KOPT-K1 (cell line): ENCODE measurements around the gene PHACTR4.
A peak's percentile ranks its signal among the peaks of the same experiment; 100 is the strongest.
"Not testable (repeated sequence)": the region's sequence is repeated elsewhere in the genome, so short reads cannot be mapped to it uniquely, and the experiment has no call there.

ENCODE experiments used
- H3K27ac ChIP-seq: fragments of 200-600 bp; sonication (generic); 2 replicates; pipeline ENCODE4 v1.5.1; 2016; ENCODE audit warnings: antibody characterized with exemption, mild to moderate bottlenecking, low read depth, low read length; ENCODE audit not compliant: poor library complexity, severe bottlenecking
- H3K36me3 ChIP-seq: fragments of 200-600 bp; sonication (generic); 2 replicates; pipeline ENCODE4 v1.5.1; 2017; ENCODE audit warnings: antibody characterized with exemption, mild to moderate bottlenecking, low read length, moderate library complexity; ENCODE audit not compliant: insufficient read depth
- H3K9me3 ChIP-seq: fragments of 200-600 bp; sonication (generic); 2 replicates; pipeline ENCODE4 v1.5.1; 2017; ENCODE audit warnings: antibody characterized with exemption, low read length, mild to moderate bottlenecking; ENCODE audit not compliant: insufficient read depth, poor library complexity, severe bottlenecking

PHACTR4 gene

DNA sequence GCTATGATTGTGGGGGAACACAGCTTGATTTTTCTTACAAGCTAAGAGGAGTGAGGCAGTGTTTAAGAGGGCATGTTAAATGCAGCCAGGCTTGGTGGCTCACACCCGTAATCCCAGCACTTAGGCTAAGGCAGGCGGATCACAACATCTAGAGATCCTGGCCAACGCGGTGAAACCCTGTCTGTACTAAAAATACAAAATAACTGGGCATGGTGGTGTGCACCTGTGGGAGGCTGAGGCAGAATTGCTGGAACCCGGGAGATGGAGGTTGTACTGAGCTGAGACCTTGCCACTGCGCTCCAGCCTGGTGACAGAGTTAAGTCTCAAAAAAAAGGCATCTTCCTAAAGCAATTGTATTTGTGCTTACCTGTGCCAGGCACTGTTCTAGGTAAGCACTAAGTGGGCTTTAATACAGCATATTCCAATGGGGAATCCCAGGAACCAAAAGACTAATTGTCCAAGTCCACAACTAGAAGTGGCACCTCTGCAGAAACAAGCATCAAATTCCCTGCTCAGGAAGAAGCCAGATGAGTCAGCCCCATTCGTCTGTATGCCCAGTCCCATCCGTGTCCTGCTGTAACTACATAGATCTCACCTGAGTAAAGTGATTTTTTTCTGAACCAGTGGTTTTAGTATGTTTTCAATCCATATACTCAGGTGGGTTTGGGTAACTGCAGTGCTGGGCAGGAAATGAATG, 140.9 kb downstream of the PHACTR4 start:
- Histone ChIP-seq H3K36me3 (peaks cover 80% of the 10 kb centered on the region), H3K27ac (peak overlapping the region; percentile 83)

GRCh38 chr1:28510970-28511440, 141.5 kb downstream of the PHACTR4 start:
- Histone ChIP-seq H3K36me3 (peaks cover 80% of the 10 kb centered on the region), H3K27ac (peak overlapping the region; percentile 83), H3K9me3 (no peaks in the 10 kb centered on the region)

More for the DNA sequence above, 140.9 kb downstream of the PHACTR4 start:
- no peaks in the 10 kb centered on the region for H3K9me3 ChIP-seq

GRCh38 chr1:28512058-28512611, 142.6 kb downstream of the PHACTR4 start:
- no peak overlapping the region for H3K27ac ChIP-seq
- no peaks in the 10 kb centered on the region for H3K9me3 ChIP-seq
- peaks cover 69% of the 10 kb centered on the region for H3K36me3 ChIP-seq

DNA sequence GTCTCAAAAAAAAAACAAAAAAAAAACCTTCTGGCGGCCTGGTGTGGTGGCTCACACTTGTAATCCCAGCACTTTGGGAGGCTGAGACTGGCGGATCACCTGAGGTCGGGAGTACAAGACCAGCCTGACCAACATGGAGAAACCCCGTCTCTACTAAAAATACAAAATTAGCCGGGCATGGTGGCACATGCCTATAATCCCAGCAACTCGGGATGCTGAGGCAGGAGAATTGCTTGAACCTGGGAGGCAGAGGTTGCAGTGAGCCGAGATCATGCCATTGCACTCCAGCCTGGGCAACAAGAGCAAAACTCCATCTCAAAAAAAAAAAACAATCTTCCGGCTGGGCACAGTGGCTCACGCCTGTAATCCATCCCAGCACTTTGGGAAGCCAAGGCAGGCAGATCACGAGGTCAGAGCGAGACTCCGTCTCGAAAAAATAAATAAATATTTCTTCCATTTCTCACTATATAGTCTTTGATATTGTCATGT, 144.9 kb downstream of the PHACTR4 start:
- peaks cover 46% of the 10 kb centered on the region for H3K36me3 ChIP-seq
- H3K27ac ChIP-seq, H3K9me3 ChIP-seq: not testable (repeated sequence)

DNA sequence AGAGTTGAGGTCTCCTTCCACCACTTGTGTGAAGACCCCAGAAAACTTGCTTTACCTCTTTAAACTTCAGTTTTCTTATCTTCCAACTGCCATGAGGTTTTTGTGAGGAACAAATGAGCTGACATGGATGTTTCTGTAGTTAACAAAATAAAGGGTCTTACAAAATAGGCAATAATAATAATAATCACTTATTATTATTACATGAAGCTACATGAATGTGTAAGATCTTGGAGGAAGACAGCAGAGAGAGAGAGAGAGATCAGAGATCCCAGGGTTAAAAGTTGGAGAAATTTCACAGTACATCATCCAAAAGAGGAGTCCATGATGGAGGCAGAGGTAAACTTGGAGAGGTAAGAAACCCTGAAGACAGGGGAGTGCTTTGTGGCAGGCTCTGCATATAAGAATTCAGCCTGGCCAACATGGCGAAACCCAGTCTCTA, 147.0 kb downstream of the PHACTR4 start:
- Histone ChIP-seq H3K36me3 (peaks cover 42% of the 10 kb centered on the region), H3K27ac (no peak overlapping the region), H3K9me3 (no peaks in the 10 kb centered on the region)

DNA sequence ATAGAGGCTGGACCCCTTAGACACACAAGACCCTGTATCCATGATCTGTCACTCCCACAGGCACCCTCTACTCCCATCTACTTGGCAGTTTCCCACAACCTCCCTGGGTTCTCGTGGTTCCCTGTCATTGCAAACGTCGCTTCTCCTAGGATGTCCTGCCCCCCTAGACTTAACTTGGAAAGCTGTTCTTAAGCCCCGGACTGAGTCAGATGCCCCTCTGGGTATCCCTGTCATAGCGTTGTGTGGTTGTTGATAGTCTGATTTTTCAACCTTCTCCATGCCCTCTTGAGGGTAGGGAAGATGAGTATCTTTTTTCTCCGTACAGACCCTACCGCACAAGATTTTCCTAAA, 148.1 kb downstream of the PHACTR4 start:
- Histone ChIP-seq H3K36me3 (peaks cover 41% of the 10 kb centered on the region), H3K9me3 (no peaks in the 10 kb centered on the region), H3K27ac (peak overlapping the region; percentile 82)

DNA sequence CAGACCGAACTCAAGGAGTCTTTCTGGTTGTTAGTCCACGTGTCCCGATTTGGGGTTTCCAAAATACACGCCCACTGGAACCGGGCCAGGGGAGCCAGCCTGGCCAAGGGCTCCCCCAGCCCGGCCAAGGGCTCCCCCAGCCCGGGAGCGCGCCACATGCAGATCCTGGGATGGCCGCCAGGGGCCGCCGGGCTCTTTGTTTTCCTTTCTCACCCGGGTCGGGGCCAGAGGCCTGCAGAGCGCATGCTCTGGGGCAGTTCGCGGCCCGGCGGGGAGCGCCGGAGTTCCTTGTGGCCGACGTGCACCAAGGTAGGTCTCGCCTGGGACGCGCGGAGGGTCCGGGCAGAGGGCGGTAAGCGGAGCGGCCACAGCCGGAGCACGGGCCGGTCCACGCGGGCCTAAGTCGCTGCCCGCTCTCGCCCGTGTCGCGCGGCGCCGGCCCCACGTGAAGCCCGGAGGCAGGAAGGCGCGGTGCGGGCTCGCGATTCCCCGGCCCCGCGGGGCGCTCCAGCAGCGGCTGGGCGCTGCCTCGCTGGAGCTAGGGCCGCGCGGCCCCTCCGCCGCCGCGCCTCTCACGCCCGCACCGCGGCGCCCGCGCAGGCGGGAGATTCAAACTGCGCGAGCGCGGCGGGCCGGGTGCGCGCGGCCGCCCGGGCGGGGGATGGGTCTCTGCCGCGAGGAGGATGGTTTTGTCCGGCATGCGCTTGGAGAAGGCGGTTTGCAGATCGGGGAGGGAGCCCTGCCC, 148.6 kb downstream of the PHACTR4 start:
- Histone ChIP-seq H3K27ac (peak overlapping the region; percentile 82), H3K36me3 (peaks cover 36% of the 10 kb centered on the region), H3K9me3 (no peaks in the 10 kb centered on the region)

DNA sequence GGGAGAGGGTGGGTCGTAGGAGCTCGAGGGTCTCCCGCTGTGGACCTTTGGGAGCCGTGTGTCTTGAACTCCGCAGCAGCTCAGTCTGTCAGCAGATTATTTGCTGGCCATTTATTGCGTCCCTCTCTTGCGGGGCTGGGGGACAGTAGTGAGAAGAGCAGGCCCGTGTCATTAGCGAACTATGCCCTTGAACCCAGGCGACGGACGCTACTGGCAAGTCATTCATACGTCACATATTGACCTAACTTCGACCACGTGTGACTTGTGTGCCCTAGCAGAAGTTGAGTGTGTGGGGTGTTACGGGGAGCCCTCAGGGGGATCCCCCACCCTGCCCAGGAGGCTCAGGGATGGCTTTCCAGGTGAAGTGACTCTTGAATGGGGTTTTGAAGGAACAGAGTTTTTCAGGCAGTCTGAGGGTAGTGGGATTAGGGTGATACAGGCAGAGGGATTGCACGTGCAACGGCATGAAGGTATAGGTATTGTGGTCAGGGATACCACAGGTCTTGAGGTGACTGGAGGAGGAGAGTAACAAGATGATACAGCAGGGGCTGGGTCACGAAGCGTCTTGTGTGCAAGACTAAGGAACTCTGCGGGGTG, 149.3 kb downstream of the PHACTR4 start:
- Histone ChIP-seq H3K27ac (peak overlapping the region; percentile 82), H3K9me3 (no peaks in the 10 kb centered on the region), H3K36me3 (peaks cover 36% of the 10 kb centered on the region)

DNA sequence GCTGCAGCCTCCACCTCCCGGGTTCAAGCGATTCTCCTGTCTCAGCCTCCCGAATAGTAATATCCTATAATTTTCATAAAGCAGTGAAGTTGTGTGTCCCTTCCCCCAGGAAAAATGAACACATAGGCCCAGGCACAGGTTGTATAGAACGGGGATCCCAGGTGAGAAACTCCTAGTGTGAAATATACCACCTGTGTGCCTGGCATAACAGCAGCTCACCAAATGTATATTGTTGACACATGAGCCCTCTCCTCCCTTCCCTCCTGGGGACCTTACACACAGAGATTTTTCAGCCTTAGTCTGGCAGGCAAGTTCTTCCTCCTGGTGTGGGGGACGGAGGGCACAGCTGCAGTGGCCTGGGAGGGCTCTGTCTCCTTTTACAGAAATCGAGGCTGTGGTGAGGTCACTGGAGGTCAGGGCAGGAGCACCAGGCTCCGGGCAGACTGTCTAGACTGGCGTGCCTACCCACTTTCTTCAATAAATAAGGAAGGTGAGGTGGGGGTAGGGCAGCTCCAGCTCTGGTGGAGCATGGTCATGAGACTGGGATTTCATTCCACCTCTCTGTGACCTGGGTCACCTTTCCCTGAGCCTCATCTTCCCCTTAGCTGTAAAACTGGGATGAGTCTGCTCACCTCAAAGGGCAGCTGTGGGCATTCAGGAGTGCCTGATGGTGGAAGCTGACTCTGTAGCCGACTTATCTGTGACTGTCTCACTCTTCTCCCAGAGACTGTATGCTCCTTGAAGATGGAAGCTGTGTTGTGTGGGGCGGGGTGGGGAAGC, 150.6 kb downstream of the PHACTR4 start:
- H3K36me3 ChIP-seq = peaks cover 47% of the 10 kb centered on the region
- H3K9me3 ChIP-seq = no peaks in the 10 kb centered on the region
- no peak overlapping the region for H3K27ac ChIP-seq

GRCh38 chr1:28520796-28521195, 151.3 kb downstream of the PHACTR4 start:
- not testable (repeated sequence) for H3K9me3 ChIP-seq, H3K27ac ChIP-seq
- H3K36me3 ChIP-seq = peaks cover 53% of the 10 kb centered on the region

- Histone ChIP-seq H3K27ac (no peak overlapping the region), H3K36me3 (peaks cover 62% of the 10 kb centered on the region), H3K9me3 (no peaks in the 10 kb centered on the region)
These were observed 152.1 kb downstream of the PHACTR4 start for GRCh38 chr1:28521502-28522164.

GRCh38 chr1:28522537-28522936, 153.0 kb downstream of the PHACTR4 start:
- peaks cover 71% of the 10 kb centered on the region for H3K36me3 ChIP-seq
- not testable (repeated sequence) for H3K9me3 ChIP-seq, H3K27ac ChIP-seq

GRCh38 chr1:28525002-28525642, 155.6 kb downstream of the PHACTR4 start:
- H3K36me3 ChIP-seq = peaks cover 86% of the 10 kb centered on the region
- not testable (repeated sequence) for H3K9me3 ChIP-seq, H3K27ac ChIP-seq

GRCh38 chr1:28526886-28527285, 157.3 kb downstream of the PHACTR4 start:
- H3K27ac ChIP-seq = no peak overlapping the region
- no peaks in the 10 kb centered on the region for H3K9me3 ChIP-seq
- H3K36me3 ChIP-seq = peaks cover 88% of the 10 kb centered on the region
